HepG2 (cell line): ENCODE data around the gene HEATR5B. TPM values are rescaled to one million over a fixed set of nuclear protein-coding genes. Genes with fewer than 3 reads are reported as not detected.

Source experiments
- ATF2 ChIP-seq: sonication (generic); formaldehyde crosslinking; IDR thresholded peaks from 2 replicates; pipeline ENCODE4 v1.4.0; 2020; ENCODE audit warnings: missing genetic modification reagents
- CHCHD3 ChIP-seq: sonication (generic); formaldehyde crosslinking; IDR thresholded peaks from 2 replicates; pipeline ENCODE4 v1.8.0; 2022; ENCODE audit warnings: mild to moderate bottlenecking, missing genetic modification reagents, moderate library complexity
- CSRNP2 ChIP-seq: sonication (generic); formaldehyde crosslinking; conservative IDR thresholded peaks from 2 replicates; pipeline ENCODE4 v1.8.0; 2022; ENCODE audit warnings: low read depth, missing genetic modification reagents
- HDAC1 ChIP-seq: sonication (generic); formaldehyde crosslinking; IDR thresholded peaks from 2 replicates; pipeline ENCODE4 v1.5.1; 2020; ENCODE audit warnings: mild to moderate bottlenecking, missing genetic modification reagents
- HMGA1 ChIP-seq: sonication (generic); formaldehyde crosslinking; conservative IDR thresholded peaks from 2 replicates; pipeline ENCODE4 v1.4.0; 2020; ENCODE audit warnings: missing genetic modification reagents
- HNF1B ChIP-seq: sonication (generic); formaldehyde crosslinking; IDR thresholded peaks from 2 replicates; pipeline ENCODE4 v1.5.1; 2020; ENCODE audit warnings: mild to moderate bottlenecking, moderate library complexity, missing genetic modification reagents
- IRF2 ChIP-seq: IDR thresholded peaks from 2 replicates; pipeline ENCODE4 v1.6.1; 2018; ENCODE audit warnings: missing genetic modification reagents, missing compliant biosample characterization
- KAT2B ChIP-seq: fragments of 150-350 bp; IDR thresholded peaks from 2 replicates; pipeline ENCODE4 v1.6.1; 2014; ENCODE audit warnings: low read depth, low read length, borderline replicate concordance
- KLF16 ChIP-seq, 2 experiments: sonication (generic) in 1 of 2; formaldehyde crosslinking in 1 of 2; IDR thresholded peaks; 2 replicates each; pipeline versions ENCODE4 v1.6.1 to v1.8.0; 2016 to 2023; ENCODE audit warnings: missing genetic modification reagents in 2 of 2, missing compliant biosample characterization in 1 of 2
- MAX ChIP-seq: IDR thresholded peaks from 2 replicates; pipeline ENCODE4 v1.6.1; 2012; ENCODE audit warnings: inconsistent platforms
- REXO4 ChIP-seq: sonication (generic); formaldehyde crosslinking; IDR thresholded peaks from 2 replicates; pipeline ENCODE4 v1.8.0; 2022; ENCODE audit warnings: missing genetic modification reagents, mild to moderate bottlenecking, borderline replicate concordance
- SP2 ChIP-seq: sonication (generic); formaldehyde crosslinking; IDR thresholded peaks from 2 replicates; pipeline ENCODE4 v1.5.1; 2020; ENCODE audit warnings: mild to moderate bottlenecking, missing genetic modification reagents
- SP4 ChIP-seq: sonication (generic); formaldehyde crosslinking; IDR thresholded peaks from 2 replicates; pipeline ENCODE4 v1.8.1; 2023; ENCODE audit warnings: mild to moderate bottlenecking, missing genetic modification reagents
- TFAP4 ChIP-seq: sonication (generic); IDR thresholded peaks from 2 replicates; pipeline ENCODE4 v1.6.1; 2016; ENCODE audit warnings: low read depth, borderline replicate concordance
- THAP11 ChIP-seq: IDR thresholded peaks from 2 replicates; pipeline ENCODE4 v1.6.1; 2016; ENCODE audit warnings: missing biosample characterization, missing genetic modification reagents
- THYN1 ChIP-seq: sonication (generic); formaldehyde crosslinking; IDR thresholded peaks from 2 replicates; pipeline ENCODE4 v1.8.1; 2023; ENCODE audit warnings: low read depth, mild to moderate bottlenecking, moderate library complexity, missing genetic modification reagents, borderline replicate concordance
- ZNF24 ChIP-seq: fragments of 450-650 bp; IDR thresholded peaks from 2 replicates; pipeline ENCODE4 v1.6.1; 2017; ENCODE audit warnings: antibody characterized with exemption, mild to moderate bottlenecking
- ZNF383 ChIP-seq: sonication (generic); formaldehyde crosslinking; IDR thresholded peaks from 2 replicates; pipeline ENCODE4 v1.4.0; 2020; ENCODE audit warnings: missing genetic modification reagents, mild to moderate bottlenecking, borderline replicate concordance
- ZNF501 ChIP-seq: sonication (generic); formaldehyde crosslinking; IDR thresholded peaks from 2 replicates; pipeline ENCODE4 v1.5.1; 2020; ENCODE audit warnings: mild to moderate bottlenecking, moderate library complexity, missing genetic modification reagents
- ZNF563 ChIP-seq: sonication (generic); formaldehyde crosslinking; IDR thresholded peaks from 2 replicates; pipeline ENCODE4 v1.8.0; 2022; ENCODE audit warnings: mild to moderate bottlenecking, moderate library complexity, missing genetic modification reagents
- ZNF577 ChIP-seq: sonication (generic); formaldehyde crosslinking; IDR thresholded peaks from 2 replicates; pipeline ENCODE4 v1.4.0; 2020; ENCODE audit warnings: mild to moderate bottlenecking, low read depth, missing genetic modification reagents, borderline replicate concordance
- ZNF773 ChIP-seq: sonication (generic); formaldehyde crosslinking; IDR thresholded peaks from 2 replicates; pipeline ENCODE4 v1.4.0; 2020; ENCODE audit warnings: missing genetic modification reagents, borderline replicate concordance
- ZNF776 ChIP-seq: sonication (generic); formaldehyde crosslinking; IDR thresholded peaks from 2 replicates; pipeline ENCODE4 v1.4.0; 2020; ENCODE audit warnings: mild to moderate bottlenecking, missing genetic modification reagents
- ZNF841 ChIP-seq: sonication (generic); formaldehyde crosslinking; IDR thresholded peaks from 2 replicates; pipeline ENCODE4 v1.8.1; 2023; ENCODE audit warnings: missing genetic modification reagents, borderline replicate concordance
- polyA plus RNA-seq, 8 experiments: library from polyadenylated mRNA; depleted of rRNA in 3 of 8; stranded (reverse) in 7 of 8; unstranded in 1 of 8; fragments of >200 nt; fragmentation: Illumina TruSeq in 4 of 8; extraction: Trizol in 4 of 8; gene quantifications; 2 replicates each; pipeline versions ENCODE4 v1.2.1 to v1.2.3, GENCODE V29; 2011 to 2016; ENCODE audit warnings: low read depth in 4 of 8, missing spikeins in 1 of 8, mixed read lengths in 1 of 8; ENCODE audit not compliant: insufficient read depth in 1 of 8
- total RNA-seq, 5 experiments: library from RNA; depleted of rRNA; stranded (reverse); fragments of >200 nt; fragmentation: Illumina TruSeq; extraction: Trizol; gene quantifications; 2 replicates each; pipeline ENCODE4 v1.2.3, GENCODE V29; 2016; ENCODE audit warnings: low read depth in 1 of 5

Gene HEATR5B
- total and polyA plus RNA-seq, 2 of the 13 experiments (the other 11 are each of a cell fraction or from before 2014, with no cell fraction given): 12.7 to 16.3 TPM

GRCh38 chr2:36966370-36967235 is 117.6 kb downstream of the HEATR5B start, which contains the start of gene STRN (continued):
- TF ChIP-seq ATF2 (peak; percentile 20; the same call in 1 of the 2 replicates), CHCHD3 (CRISPR knock-in tag) (0 out of 2 replicates have a peak, but pooled peaks have one; percentile 42), ZNF383 (CRISPR knock-in tag) (no peak), CSRNP2 (CRISPR knock-in tag) (no peak), SP4 (CRISPR knock-in tag) (peak; percentile 99), ZNF501 (CRISPR knock-in tag) (peak; percentile 54; the same call in 1 of the 2 replicates), THYN1 (CRISPR knock-in tag) (no peak), HDAC1 (CRISPR knock-in tag) (peak; percentile 70), IRF2 (CRISPR knock-in tag) (peak; percentile 69), MAX (peak; percentile 88), ZNF563 (CRISPR knock-in tag) (peak; percentile 92), HMGA1 (CRISPR knock-in tag) (no peak), ZNF776 (CRISPR knock-in tag) (no peak; the same call in 1 of the 2 replicates), ZNF577 (CRISPR knock-in tag) (0 out of 2 replicates have a peak, but pooled peaks have one; percentile 54), REXO4 (CRISPR knock-in tag) (0 out of 2 replicates have a peak, but pooled peaks have one; percentile 27), HNF1B (CRISPR knock-in tag) (peak; percentile 14; the same call in 1 of the 2 replicates), ZNF24 (no peak), ZNF773 (CRISPR knock-in tag) (peak; percentile 60; the same call in 1 of the 2 replicates), THAP11 (CRISPR knock-in tag) (peak; percentile 98), TFAP4 (peak; percentile 64; the same call in 1 of the 2 replicates), KLF16 (CRISPR knock-in tag; IDR thresholded peaks at IDR 0.05) (peak in 1 of 2 experiments; percentile 57; a peak in 2 of 4 replicates), ZNF841 (CRISPR knock-in tag) (0 out of 2 replicates have a peak, but pooled peaks have one; percentile 33), KAT2B (no peak), SP2 (peak; percentile 69; the same call in 1 of the 2 replicates)
